Activated CD4-positive, CD25-positive, alpha-beta regulatory T cell (primary cell): ENCODE results near the gene ZHX3.

Source experiments
- DNase-seq, 4 experiments: peaks; one replicate each; lab custom pipeline; 2025; lab: John Stamatoyannopoulos, UW

Gene ZHX3

DNA sequence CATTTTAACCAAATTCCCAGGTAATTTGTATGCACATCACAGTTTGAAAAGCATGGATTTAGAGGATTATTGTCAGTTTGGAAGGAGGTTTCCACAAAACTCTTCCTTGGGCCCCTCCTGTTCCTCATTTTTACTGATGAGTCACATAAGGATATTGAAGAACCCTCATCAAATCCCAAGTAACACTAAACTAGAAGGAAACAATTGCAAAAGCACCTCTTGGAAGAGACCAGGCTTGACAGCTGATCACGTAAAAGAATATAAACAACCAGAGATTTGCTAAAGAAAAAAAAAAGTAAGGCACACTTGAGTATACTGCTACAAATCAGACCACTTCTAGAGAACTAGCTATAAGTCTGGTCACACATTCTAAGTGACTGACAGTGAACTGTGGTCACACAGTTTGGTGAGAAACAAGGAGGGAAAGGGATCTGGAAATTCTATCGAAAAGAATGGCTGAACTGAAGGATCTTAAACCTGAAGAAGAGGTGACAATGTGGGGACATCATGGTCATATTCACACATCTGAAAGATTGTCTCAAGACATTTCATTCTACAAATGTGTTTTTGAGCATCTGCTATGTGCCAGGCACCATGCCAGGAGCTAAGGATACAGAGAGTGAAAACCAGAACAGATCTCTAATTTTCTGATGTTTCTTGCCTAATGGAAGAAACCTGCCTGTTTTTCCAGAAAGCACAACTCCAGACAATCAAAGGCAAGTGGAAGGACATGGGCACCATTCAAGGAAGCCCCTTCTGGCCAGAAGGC, 24.1 kb downstream of the ZHX3 start:
- DNase-seq = no peak

DNA sequence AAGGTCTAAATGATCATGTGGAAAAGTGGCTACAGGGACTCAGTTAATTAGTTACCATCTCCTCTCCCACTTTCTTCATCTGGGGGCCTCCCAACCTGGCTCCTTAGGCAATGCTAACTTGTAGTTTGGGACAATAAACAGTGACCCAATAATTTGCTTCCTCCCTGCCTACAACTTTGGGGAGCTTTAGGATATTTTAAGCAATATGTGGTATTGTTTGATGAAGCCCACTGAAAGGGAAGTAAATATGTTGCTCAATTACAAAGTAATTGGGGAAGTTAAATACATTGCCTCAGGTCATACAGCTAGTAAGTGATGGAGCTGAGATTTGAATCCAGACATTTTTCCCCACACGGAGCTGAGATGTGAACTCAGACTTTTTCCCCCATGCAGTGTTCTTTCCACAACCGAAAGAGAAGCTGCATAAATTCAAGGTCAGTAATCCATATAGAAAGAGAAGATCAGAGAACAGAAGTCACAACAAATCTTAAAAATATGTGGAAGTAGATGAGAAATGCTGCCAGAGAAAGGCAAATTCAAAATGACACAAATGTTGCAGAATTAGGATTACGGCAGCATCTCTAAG, 26.6 kb downstream of the ZHX3 start:
- no peak for DNase-seq

DNA sequence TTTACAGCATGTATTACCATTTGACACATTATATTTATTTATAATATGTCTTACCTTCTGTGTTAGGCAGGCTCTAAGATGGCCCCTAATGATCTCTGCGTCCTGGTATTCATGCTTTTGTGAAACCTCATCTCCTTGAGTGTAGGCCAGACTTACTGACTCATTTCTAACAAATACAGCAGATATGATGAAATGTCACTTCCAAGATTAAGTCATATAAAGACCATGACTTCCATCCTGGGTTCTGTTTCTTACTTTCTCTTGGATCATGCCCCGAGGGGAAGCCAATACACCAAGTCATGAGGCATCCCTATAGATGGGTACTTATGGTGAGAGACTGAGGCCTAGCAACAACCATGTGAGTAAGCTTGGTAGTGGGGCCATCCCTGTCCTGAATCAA, 30.2 kb downstream of the ZHX3 start:
- no peak for DNase-seq

DNA sequence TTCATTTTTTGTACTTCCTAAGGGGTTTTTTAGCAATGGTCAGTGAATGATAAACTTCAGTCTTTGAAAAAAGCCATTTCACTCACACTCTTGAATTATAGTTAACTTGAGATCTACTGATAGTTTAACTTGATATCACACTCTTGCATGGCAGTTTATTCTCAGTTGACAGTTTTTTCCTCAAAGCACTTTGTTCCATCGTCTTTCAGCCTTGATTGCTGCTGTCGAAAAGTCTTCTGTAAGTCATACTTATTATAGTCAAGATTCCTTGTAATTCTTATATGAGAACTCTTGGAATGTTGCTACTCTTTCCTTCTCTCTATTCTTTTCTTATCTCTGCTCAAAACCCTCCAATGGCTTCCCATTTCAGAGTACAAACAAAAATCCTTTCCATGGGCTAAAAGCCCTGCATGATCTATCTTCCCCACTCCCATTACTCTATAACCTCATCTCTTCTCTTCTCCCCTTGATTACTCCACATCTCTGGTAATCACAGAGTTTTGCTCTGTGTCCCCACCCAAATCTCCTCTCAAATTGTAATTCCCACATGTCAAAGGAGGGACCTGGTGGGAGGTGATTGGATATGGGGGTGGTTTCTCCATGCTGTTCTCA, 31.2 kb downstream of the ZHX3 start:
- no peak for DNase-seq

DNA sequence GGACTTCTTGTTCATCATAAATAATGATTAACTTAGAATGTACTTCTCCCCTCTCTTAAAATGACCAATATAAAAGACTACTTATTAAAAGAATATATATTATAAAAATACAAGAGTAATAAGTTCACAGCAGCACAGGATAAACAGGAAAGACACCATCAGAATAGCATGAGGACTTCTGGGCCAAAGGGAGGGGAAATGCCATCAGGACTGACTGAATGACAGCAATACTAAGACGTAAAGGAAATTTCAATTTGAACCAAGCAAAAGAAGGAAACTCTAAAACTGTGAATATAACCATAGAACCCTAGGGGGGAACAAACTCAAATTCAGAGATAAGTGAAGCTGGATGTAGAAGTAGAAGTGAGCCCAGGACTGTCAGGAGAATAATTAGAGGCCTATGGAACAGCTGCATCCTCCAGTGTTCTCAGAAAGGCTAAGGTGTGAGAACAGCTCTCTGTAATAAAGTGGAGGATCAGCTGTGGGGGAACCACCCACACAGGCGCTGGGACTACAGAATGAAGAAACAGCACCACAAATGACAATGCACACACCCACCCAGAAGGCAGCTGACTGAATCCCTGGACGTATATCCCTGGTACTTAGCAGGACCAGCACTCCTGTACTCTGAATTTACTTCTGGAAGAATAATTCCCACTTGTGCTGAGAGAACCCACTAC, 37.8 kb downstream of the ZHX3 start:
- no peak for DNase-seq

DNA sequence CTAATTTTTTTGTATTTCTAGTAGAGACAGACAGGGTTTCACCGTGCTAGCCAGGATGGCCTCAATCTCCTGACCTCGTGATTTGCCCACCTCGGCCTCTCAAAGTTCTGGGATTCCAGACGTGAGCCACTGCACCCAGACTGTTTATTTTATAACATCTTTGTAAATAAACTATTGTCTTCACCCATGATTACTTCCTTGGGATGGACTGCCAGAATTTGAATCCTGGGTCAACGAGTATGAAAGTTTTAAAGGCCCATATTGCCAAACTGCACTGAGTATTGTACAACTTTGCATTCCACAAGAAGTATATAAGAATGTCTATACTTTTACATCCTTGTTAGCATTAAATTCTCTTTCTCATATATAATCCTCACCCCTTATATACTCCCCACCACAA, 38.6 kb downstream of the ZHX3 start:
- no peak for DNase-seq

DNA sequence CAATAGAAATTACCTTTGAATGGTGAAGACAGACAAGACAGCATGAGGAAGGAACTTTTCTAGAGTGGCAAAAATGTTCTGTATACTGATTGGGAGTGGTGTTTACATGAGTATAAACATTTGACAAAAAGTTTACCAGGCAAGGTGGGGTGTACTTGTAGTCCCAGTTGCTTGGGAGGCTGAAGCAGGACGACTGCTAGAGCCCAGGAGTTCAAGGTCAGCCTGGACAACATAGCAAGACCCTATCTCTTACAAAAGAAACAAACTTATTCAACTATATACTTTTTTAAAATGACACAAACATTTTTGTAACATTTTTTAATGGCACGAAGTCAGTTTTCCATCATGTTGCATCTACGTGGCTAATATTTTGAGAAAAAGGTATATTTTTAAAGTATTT, 40.5 kb downstream of the ZHX3 start:
- DNase-seq = no peak

DNA sequence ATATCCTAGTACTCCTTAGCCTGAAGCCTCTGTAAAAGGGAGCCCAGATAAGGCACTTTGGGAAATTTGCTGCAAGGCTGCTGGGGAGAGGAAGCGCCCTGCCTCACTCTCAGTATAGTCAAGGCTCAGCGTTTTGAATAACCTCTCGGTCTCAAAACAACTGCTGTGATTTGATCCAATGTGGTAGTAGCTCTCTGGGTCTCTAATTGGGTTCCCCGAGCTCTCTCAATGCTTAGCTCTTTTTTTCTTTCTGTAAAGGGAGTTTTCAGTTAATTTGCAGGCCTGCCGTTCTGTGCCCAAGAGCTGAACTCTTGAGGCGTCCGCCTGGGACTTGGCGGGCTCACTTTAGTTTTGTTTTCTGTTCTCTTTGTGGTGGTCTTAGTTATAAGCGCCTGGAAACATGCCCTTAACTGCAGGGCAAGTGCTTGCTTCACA, 41.2 kb downstream of the ZHX3 start:
- DNase-seq = no peak

DNA sequence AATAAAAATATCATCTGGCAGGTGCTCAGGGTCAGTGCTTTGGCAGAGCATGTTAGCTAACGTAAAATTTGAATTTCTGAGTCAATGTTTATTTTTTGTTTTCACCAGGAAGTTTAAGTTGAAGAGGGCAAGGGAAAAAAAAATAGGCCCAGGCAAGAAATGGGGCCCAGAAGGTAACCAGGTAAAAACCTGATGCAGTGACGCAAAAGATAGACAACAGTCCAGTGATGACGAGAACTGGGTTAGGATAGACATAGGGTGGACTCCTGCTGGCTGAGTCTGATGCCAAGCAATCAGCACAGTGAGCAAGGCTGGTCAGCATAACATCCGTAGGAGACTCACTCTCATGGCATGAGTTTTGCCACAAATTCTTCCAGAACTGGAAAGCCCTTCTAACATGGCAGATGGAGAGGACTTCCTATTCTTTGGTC, 42.2 kb downstream of the ZHX3 start:
- no peak for DNase-seq

DNA sequence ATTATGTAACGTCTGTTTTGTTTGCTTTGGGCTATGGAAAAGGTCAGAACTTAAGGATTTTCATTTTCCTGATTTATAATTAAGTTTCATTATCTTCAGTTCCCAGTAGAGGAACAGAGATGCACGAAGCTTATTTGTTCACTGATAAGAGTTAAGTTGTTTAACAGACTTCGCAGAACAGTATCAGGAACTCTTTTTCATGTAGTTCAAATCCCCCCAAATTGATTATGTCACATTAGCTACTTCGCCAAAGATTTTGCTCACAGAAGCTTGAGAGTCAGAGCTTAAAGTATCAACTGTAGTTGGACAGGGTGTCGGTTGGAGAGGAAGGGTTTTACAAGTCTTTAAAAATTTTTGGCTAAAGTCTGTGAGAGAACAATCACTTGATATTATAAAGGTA, 43.4 kb downstream of the ZHX3 start:
- DNase-seq = no peak

DNA sequence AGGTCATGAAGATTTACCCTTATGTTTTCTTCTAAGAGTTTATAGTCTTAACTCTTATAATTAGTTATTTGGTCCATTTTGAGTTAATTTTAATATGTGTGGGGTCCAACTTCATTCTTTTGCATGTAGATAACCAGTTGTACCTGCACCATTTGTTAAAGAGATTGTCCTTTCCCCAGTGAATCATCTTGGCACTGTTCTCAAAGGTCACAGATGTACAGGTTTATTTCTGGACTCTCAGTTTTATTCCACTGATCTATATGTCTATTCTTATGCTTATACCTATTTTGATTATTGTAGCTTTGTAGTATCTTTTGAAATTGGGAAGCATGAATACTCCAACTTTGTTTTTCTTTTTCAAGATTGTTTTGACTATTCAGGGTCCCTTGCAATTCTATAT, 44.1 kb downstream of the ZHX3 start:
- no peak for DNase-seq

DNA sequence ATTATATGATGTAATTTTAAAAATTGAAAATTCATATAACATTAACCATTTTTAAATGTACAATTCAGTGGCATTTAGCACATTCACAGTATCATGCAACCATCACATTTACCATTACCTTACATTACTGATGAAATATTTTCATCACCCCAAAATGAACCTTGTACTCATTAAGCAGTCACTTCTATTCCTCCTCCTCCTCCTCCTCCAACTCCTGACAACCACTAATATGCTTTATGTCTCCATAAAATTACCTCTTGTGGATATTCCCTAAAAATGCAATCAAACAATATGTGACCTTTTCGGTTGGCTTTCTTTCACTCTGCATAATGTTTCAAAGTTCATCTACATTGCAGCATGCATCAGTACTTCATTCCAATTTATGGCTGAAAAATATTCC, 45.2 kb downstream of the ZHX3 start:
- DNase-seq = no peak

DNA sequence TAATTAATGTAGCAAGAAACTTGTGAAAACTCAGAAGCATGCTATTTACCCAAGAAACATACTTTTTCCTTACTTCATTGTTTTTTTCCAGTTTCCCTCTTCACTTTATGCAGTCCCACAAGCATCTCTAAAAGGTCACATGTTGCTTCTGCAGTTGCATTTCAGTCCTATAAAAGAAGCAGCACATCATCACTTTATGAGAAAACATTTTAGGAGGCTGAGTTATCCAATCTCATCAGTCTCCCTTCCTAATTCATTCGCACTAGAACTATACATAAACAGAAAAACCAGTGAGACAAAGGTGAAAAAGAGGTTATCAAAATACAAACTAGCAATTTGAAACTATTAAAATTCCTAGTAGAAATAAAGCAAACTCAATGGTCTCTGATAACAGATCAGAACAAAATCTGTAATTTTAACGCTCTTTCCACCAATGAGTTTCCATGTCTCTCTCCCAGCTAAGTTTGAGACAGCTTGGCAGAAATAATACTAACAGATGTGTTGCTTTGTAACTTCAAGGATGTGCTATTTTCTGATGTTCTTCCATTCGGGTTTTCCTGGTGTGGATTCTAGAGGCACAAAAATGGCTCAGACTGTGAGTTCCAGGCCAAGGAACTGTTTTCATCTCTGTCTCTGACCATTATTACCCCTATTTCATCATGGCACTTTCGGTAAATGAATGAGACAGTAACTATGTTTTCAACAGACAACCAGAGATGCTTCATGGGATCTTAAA, 48.4 kb downstream of the ZHX3 start:
- no peak for DNase-seq

DNA sequence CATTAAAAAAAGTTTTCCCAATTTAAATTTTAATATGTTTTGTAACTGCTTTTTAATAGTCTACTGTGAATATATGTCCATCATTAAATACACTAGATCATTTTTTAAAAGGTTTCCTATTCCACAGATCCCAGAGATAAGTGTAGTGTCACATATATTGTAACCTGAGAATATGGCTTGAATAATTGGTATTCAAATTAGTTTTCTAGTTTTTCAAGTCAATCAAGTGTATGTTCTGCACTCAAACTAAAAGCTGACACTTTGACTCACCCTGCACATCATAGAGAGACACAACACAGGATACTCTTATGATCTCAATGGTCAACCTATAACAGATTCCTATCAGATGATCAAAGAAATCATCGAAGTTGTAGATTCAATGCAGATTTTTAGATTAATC, 49.1 kb downstream of the ZHX3 start:
- DNase-seq = no peak

DNA sequence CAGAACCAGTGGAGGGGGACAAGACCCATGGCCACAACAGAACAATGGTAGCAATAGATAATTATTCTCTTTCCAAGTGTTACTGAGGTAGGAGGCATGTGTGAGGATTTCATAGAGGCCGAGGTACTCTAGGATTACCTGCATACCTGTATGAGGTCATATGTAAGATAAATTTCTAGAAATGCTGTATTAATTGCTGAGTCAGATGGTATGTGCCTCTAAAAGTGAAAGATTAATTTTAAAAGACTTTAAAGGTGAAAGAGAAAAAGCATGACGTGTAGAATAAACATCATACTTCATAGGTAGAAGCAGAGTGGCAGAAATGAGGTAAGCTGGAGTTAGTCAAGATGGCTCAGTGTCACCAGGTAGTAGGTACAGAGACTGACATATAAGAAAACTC, 51.6 kb downstream of the ZHX3 start:
- no peak for DNase-seq

DNA sequence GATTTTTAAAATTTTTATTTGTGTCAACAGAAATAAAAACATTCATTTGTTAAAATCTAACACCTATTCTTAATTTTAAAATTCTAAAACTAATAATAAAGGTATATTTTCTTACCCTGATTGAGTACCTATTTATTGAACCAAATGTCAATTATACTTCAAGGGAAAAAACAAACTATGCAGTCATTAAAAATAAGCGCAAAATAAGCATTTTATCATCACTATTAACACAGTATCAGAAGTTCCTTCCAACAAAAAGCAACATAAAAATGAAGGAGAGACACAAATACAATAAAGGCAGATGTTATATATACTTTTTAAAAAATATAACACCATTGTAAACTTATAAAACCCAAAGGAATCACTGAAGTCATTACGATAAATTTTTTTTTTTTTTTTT, 52.7 kb downstream of the ZHX3 start:
- no peak for DNase-seq

DNA sequence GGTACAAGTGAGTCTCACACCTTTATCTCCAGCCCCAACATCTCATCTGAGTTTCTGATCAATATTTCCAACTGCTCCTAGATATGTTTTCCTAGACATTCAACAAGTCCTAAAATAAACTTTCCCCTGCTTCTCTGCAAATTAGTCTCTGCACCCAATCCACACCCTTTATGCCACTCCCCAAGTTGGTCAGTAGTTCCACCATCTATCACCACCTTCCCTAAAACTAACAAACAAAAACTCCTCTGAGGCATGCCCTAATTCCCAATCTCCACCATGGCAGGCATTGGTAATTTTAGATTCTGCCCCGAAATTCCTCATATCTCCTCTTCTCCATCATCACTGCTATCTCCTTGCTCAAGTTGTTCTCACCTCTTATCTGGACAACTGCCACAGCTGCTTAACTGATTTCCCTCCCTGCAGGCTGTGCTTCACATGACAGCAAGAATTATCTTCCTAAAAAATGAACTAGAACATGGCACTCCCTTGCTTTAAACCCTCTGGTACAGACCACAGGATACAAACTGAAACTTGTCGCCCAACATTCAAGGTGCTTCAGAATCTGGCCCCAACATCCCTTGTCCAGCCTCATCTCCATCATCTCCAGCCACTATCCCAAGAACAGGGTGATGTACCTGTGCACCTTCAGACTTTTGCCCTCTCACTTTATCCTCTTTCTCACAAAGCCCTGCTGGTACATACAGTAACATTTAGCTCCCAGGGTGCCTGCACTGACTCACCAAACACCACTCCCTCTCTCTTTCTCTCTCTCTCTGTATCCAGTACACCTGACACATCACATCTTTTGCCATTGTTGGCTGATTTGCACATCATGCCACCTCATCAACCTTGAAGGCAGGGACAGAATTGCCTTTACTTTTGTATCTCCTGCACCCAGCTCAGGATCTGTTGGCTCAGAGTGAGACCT, 55.5 kb downstream of the ZHX3 start:
- no peak for DNase-seq

DNA sequence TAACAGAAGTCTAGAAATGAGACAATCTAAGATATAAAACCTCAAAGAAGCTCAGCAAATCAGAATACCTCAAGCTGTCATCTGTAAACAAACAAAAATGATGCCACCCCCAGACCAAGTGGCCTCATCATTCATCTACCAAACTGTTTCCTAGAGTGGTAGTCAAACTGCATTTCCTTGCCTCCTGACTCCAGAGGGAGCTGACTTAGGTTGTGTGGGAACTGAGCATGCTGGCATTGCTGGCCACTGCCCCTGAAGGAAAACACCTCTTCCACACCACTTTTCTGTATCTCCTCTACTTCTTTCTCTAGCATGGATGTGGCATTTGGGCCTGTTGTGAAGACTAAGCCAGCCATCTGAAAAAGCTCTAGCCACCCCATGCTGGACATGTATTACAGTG, 56.3 kb downstream of the ZHX3 start:
- DNase-seq = no peak

DNA sequence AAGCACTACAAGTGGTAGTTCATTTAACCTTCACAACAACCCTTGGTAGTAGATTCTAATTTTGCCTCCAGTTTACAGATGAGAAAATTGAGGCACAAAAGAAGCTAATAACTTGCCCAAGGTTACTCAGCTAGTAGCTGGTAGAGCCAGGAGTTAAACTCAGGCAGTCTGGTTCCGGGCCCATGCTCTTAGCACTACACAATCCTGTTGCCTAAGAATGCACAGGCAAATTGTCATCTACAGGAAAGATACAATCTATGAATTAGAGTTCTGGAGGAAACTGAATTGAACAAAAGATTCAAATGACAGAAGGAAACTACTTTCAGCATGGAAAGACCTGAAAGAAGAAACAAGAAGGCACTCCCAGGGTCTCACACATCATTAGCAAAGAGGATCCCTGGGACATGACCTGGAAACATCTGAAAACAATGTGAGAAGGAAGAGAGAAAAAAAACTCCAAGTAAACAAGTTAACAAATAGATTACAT, 56.8 kb downstream of the ZHX3 start:
- DNase-seq = no peak

DNA sequence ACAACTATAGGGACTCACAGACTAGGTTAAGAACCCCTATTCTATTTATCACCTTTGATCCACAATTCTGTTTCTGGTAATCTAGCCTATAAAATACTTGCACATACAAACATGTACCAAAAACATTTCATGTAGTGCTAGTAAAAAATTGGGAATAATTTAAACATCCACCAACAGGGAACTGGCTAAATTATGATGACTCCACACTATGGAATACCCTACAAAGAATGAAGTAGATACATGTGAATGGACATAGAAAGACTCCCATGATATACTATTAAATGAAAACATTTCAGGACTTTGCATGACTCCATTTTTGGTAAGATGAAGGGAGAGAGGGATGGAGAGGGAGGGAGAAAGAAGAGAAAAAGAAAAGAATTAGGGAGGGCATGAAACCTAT, 58.2 kb downstream of the ZHX3 start:
- no peak for DNase-seq

DNA sequence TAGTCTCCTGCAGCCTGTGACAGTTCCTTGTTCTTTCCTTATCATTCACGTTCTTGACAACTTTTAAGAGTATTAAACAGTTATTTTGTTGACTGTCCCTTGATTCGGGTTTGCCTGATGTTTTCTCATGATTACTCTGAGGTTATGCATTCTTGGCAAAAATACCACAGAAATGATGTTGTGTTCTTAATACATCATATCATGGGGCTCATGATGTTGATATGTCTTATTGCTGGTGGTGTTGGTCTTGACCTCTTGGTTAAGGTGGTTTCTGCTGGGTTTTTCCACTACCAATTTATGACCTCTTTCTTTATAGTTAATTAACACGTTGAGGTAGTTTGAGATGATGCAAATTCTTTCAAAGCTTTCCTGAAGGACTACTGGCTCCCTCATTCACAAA, 59.1 kb downstream of the ZHX3 start:
- no peak for DNase-seq
